ENCODE results near the gene CPSF4. TPM values are rescaled to one million over a fixed set of nuclear protein-coding genes. Genes with fewer than 3 reads are reported as not detected.

CPSF4 gene
- total and polyA plus RNA-seq, 11 donors: 12.7 to 24.8 (median 16.4) TPM

DNA sequence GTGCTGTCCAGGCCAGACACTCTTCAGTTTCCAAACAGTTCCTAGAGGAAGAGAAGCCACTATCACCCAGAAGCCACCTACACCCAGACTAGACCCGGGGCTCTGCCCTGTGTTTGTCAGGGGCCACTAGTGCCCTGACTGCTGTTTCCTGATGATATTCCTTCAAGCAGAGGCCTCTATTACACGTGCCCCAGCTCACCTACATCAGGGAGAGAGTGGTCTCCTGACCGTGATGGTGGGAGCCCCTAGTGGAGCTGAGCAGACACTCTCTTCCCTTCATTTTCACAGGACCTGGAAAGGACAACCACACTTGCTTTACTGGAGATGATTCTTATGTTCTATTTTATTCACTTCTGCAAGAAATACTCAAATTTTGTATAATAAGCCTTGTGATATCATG lies 52.1 kb downstream of the CPSF4 start:
- H3K9me3 ChIP-seq: peaks cover 0 to 46% (median 18%) of the 10 kb centered on the region in 12 donors
- intact Hi-C loops (cut with DNase I): loop anchor here in 1 of 10 donors (10.0 kb wide), 1 partner anchor 124 kb away; the partner anchor contains the start of gene ZSCAN25
- ATAC-seq (no peak), DNase-seq (no peak)
- WGBS, 4 donors: 55 to 73% (median 70%) methylated on average over 3 of the region's 3 CpGs
- H3K36me3 ChIP-seq: peaks cover 17 to 61% (median 45%) of the 10 kb centered on the region in 9 donors
- no peak overlapping the region for H3K4me3 ChIP-seq
- no peak overlapping the region for H3K27ac ChIP-seq
- H3K27me3 ChIP-seq: no peaks in the 10 kb centered on the region
- TF ChIP-seq, protein P1, sequence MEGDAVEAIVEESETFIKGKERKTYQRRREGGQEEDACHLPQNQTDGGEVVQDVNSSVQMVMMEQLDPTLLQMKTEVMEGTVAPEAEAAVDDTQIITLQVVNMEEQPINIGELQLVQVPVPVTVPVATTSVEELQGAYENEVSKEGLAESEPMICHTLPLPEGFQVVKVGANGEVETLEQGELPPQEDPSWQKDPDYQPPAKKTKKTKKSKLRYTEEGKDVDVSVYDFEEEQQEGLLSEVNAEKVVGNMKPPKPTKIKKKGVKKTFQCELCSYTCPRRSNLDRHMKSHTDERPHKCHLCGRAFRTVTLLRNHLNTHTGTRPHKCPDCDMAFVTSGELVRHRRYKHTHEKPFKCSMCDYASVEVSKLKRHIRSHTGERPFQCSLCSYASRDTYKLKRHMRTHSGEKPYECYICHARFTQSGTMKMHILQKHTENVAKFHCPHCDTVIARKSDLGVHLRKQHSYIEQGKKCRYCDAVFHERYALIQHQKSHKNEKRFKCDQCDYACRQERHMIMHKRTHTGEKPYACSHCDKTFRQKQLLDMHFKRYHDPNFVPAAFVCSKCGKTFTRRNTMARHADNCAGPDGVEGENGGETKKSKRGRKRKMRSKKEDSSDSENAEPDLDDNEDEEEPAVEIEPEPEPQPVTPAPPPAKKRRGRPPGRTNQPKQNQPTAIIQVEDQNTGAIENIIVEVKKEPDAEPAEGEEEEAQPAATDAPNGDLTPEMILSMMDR (IDR thresholded peaks at IDR 0.05): no peak
- TF ChIP-seq POLR2A (IDR thresholded peaks at IDR 0.05): no peak
- no peaks in the 10 kb centered on the region for H3K4me1 ChIP-seq

DNA sequence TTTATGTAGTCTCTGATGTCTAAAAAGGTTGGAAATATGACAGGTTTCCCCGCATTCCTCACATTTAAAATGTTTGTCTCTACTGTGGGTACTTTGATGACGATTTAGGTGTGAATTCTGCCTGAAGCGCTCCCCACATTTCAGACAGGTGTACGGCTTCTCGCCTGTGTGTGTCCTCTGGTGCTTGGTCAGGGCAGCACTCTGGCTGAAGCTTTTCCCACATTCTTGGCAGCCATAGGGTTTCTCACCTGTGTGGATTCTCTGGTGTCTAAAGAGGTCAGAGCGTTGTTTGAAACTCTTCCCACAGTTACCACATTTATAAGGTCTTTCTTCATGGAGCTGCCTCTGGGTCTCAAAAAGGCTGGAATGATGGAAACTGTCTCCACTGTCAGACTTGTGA lies 55.1 kb downstream of the CPSF4 start:
- peaks cover 8 to 18% (median 16%) of the 10 kb centered on the region in 12 donors for H3K4me1 ChIP-seq
- WGBS, 4 donors: 98 to 99% (median 99%) methylated on average over 6 of the region's 6 CpGs
- no peak overlapping the region for H3K4me3 ChIP-seq
- H3K27ac ChIP-seq: no peak overlapping the region
- H3K27me3 ChIP-seq: no peaks in the 10 kb centered on the region
- peaks cover 0 to 46% (median 18%) of the 10 kb centered on the region in 12 donors for H3K9me3 ChIP-seq
- no peak for ATAC-seq
- intact Hi-C loops (cut with DNase I): loop anchor here in 1 of 10 donors (10.0 kb wide), 1 partner anchor 121 kb away; the partner anchor contains the start of gene ZSCAN25
- H3K36me3 ChIP-seq: peaks cover 17 to 77% (median 65%) of the 10 kb centered on the region in 9 donors
- no peak for DNase-seq
- no peak for TF ChIP-seq POLR2A (IDR thresholded peaks at IDR 0.05)
- TF ChIP-seq, protein P1 (IDR thresholded peaks at IDR 0.05): no peak

DNA sequence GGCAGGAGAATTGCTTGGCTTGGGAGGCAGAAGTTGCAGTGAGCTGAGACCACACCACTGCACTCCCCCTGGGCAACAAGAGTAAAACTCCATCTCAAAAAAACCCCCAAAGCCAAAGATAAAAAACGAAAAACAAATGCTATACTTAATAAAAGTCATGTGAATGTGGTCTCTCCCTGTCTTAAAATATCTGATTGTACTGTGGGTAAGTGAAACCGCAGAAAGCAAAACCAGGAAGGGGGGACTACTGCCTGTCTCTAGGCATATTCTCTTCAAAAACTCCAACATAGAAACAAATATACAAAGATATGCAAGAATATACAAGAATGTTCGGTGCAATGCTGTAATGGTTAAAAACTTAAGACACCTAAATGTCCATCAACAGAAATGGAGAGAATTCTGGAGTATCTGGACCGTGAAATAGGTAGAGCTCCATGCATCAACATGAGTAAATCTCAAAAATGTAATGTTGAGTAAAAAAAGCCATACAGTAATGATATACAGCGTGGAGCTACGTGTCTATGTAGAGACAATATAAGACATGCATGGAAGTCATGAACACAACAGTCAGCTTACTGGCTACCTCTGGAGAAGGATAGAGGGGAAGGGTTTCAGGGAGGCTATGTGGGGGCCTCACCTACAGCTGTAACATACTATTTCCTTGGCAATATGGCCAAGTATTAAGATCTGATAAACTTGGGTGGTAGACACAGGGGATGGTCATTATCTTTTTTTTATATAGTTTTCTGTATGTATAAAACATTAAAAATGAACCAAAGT lies 59.2 kb downstream of the CPSF4 start:
- 75 to 83% (median 81%) methylated on average over 6 of the region's 6 CpGs for WGBS, 4 donors
- intact Hi-C loops (cut with DNase I): loop anchor here in 1 of 10 donors (10.0 kb wide), 1 partner anchor 117 kb away; the partner anchor contains the start of gene ZSCAN25
- H3K4me1 ChIP-seq: peaks cover 12 to 31% (median 25%) of the 10 kb centered on the region in 12 donors
- H3K36me3 ChIP-seq: peaks cover 17 to 59% (median 49%) of the 10 kb centered on the region in 9 donors
- TF ChIP-seq POLR2A (IDR thresholded peaks at IDR 0.05): no peak
- TF ChIP-seq, protein P1 (IDR thresholded peaks at IDR 0.05): no peak
- no peak for DNase-seq
- no peaks in the 10 kb centered on the region for H3K27me3 ChIP-seq
- H3K4me3 ChIP-seq: peak overlapping the region in 10 of 12 donors; percentile 61 to 99 (median 82)
- H3K9me3 ChIP-seq: peaks cover 0 to 27% (median 18%) of the 10 kb centered on the region in 12 donors
- H3K27ac ChIP-seq: no peak overlapping the region
- no peak for ATAC-seq

DNA sequence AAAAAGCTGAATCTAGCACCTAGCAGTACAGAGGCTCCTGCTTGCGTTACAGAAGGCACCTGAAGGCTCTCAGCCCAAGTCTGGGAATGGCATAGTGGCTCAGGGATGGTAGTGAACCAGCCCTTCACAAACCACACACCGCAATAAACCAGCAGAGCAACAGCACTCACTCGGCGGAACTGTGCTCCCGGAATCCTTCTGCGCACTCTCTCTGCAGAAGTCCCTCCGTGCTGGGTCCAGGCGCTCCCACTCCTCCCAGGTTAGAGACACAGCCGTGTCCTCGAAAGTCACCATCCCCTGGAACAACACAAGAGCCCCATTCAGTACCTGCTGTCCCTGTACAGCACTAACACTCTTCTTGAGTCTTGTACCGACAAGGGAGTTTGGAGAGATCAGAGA lies 59.8 kb downstream of the CPSF4 start:
- WGBS, 4 donors: 66 to 75% (median 67%) methylated on average over 8 to 11 of the region's 11 CpGs
- peaks cover 12 to 53% (median 43%) of the 10 kb centered on the region in 9 donors for H3K36me3 ChIP-seq
- peaks cover 12 to 31% (median 25%) of the 10 kb centered on the region in 12 donors for H3K4me1 ChIP-seq

More for the DNA sequence above, 59.8 kb downstream of the CPSF4 start:
- Histone ChIP-seq H3K27me3 (no peaks in the 10 kb centered on the region), H3K9me3 (peaks cover 0 to 22% (median 14%) of the 10 kb centered on the region in 12 donors), H3K4me3 (peak overlapping the region; percentile 61 to 99 (median 82)), H3K27ac (peak overlapping the region in 2 of 12 donors; percentile 88 to 98)
- no peak for DNase-seq
- intact Hi-C loops (cut with DNase I): loop anchor here in 1 of 10 donors (10.0 kb wide), 1 partner anchor 116 kb away; the partner anchor contains the start of gene ZSCAN25
- no peak for TF ChIP-seq POLR2A (IDR thresholded peaks at IDR 0.05)
- TF ChIP-seq, protein P1 (IDR thresholded peaks at IDR 0.05): no peak
- no peak for ATAC-seq
